Testis (tissue), 3 donors: Measurements from ENCODE around the gene ARIH1. TPM values are rescaled to one million over a fixed set of nuclear protein-coding genes. Genes with fewer than 3 reads are reported as not detected.
A peak's percentile ranks its signal among the peaks of the same experiment; 100 is the strongest.
"Not testable (repeated sequence)": the region's sequence is repeated elsewhere in the genome, so short reads cannot be mapped to it uniquely, and the experiment has no call there.

ENCODE experiments used
- DNase-seq: peaks from one replicate; pipeline ENCODE4 v3.0.0-alpha.2; 2019
- H3K27ac ChIP-seq, 2 donors: fragments of 200-600 bp; sonication (generic); one replicate each; pipeline ENCODE4 v1.5.1; 2019
- H3K27me3 ChIP-seq: fragments of 200-600 bp; sonication (generic); one replicate; pipeline ENCODE4 v1.5.1; 2019
- H3K36me3 ChIP-seq: fragments of 200-600 bp; sonication (generic); one replicate; pipeline ENCODE4 v1.5.1; 2017; ENCODE audit warnings: low read depth; ENCODE audit errors: missing control alignments
- H3K4me1 ChIP-seq: fragments of 200-600 bp; sonication (generic); one replicate; pipeline ENCODE4 v1.5.1; 2019
- H3K4me3 ChIP-seq, 2 donors: fragments of 200-600 bp; sonication (generic); one replicate each; pipeline ENCODE4 v1.5.1; 2017 to 2019
- H3K9me3 ChIP-seq: fragments of 200-600 bp; sonication (generic); one replicate; pipeline ENCODE4 v1.5.1; 2017
- WGBS, 2 donors: methylation state at CpG; one replicate each; pipeline ENCODE4 v1.1.5; 2018; 5-methylcytosine and 5-hydroxymethylcytosine counted together
- intact Hi-C: fragments of 100-400 bp; cut with DNase I; formaldehyde crosslinking; loops from one replicate; pipeline ENCODE4 v1.15.1; 2023; ENCODE audit warnings: low total_unique reads
- microRNA counts, 2 donors: library from miRNA; unstranded; fragments of <30 nt; microRNA quantifications; one replicate each; lab custom pipeline; 2016
- polyA plus RNA-seq: library from polyadenylated mRNA; stranded (reverse); fragments of 350-450 nt; fragmentation: Illumina TruSeq; extraction: RNeasy Lipid Tissue Mini Kit (QIAGEN cat#74804); gene quantifications from one replicate; pipeline ENCODE4 v1.2.3, GENCODE V29; 2014; ENCODE audit warnings: low read depth, low replicate concordance; ENCODE audit not compliant: insufficient read depth
- total RNA-seq, 2 donors: library from RNA; depleted of rRNA; stranded (reverse); fragments of >200 nt; gene quantifications; one replicate each; pipeline ENCODE4 v1.2.3, GENCODE V29; 2016

ARIH1 gene
- total and polyA plus RNA-seq, 3 donors from 2014 or later: 97.8 to 221 (median 113) TPM

DNA sequence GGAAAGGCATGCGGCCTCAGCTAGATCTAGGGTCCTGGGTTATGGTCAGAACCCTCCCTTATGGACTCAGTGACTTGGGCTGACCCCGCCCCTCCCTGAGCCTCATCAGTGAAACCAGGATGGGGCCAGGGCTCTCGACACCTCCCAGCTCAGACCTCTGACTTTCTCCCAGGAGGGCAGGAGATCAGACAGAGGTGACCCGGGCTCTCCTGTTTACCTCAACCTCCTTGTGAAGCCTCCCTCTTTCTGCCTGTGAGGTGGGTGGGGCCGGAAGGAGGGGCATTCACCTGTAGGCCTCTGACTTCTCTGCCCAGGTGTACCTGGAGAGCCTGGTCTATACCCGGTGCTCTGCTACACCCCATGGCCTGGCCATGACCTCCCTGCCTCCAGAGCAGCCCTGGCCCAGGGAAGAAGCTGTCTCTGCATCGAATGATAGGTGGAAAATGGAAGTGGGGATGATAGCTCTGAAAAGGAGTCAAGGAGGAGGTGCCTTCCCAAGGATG lies 155.0 kb downstream of the ARIH1 start:
- DNase-seq, H3K36me3 ChIP-seq, H3K4me1 ChIP-seq, H3K27me3 ChIP-seq, H3K9me3 ChIP-seq, intact Hi-C loops, H3K27ac ChIP-seq, H3K4me3 ChIP-seq: not testable (repeated sequence)
- 83 to 100% methylated on average over 1 to 7 of the region's 7 CpGs for WGBS, 2 donors

DNA sequence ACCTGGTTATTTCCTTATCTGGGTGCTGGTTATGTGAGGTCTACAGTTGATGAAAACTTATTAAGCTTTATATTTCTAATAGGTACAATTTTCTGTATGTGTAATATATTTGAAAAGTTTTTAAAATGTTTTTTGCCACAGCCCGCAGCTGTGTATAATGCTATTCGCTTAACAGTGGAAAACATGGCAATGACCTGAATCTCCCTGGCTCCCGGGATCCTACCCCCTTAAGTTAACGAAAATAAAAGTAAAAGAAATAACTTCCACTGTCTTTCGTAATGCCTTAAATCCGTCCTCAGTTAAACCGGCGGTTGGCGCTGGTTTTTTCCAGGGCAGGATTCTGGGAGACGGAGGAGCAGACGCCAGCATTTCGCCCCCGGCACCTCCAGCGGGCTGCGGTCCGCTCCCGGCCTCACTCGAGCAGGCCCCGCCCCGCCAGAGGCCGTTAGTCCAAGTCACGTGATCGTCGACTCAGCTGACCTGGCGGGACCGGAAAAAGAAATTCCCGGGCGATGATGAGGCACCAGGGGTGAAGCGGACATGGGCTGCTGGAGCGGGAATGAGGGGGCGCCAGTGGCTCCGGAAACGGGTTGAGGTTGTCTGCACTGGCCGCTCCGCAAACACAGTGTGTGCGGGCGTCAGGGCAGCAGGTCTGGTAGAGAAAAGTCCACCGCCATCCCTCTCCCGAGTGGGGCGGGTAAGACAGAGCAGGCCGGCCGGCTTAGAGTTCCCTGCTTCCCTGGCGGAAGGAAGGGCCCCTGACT lies 162.6 kb downstream of the ARIH1 start:
- DNase-seq: peak; percentile 91

DNA sequence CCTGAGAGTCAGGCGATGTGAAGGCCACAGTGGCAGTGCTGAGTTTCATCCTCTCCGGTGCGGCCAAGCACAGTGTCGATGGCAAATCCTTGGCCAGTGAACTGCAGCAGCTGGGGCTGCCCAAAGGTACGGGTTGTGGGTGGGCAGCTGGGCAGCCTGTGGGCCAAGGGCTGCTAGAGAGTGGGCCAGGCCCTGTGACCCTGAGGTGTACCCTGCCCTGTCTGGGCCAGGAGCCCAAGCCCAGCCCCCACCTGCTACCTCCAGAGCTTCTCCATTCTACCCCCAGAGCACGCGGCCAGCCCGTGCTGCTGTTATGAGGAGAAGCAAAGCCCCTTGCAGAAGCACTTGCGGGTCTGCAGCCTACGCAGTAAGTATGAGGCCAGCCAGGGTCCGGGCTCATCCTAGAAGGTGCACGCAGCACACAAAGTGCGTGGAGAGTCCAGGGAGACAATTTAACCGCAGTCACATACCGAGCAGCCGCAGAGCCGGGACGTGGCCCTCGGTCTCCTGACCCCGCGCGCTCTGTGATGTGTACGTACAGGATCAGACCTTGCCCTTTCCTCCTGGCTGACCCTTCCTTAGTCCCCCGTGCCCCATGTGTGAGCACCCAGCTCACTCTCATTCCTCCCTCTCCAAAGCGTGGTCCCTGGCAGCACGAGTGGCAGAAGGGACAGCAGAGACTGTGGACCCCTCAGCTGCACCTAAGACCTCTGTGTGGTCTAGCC lies 165.8 kb downstream of the ARIH1 start:
- H3K27me3 ChIP-seq, DNase-seq, H3K9me3 ChIP-seq, H3K4me3 ChIP-seq, H3K36me3 ChIP-seq, intact Hi-C loops, H3K4me1 ChIP-seq, H3K27ac ChIP-seq: not testable (repeated sequence)
- WGBS, 2 donors: no CpG with 5 or more reads among the region's 26 CpGs

More for the DNA sequence above, 162.6 kb downstream of the ARIH1 start:
- intact Hi-C loops, H3K9me3 ChIP-seq, H3K4me1 ChIP-seq, H3K27ac ChIP-seq, H3K36me3 ChIP-seq, H3K27me3 ChIP-seq: not testable (repeated sequence)
- 0% methylated on average over 8 of the region's 43 CpGs; no CpG with 5 or more reads in 1 of the 2 donors for WGBS, 2 donors
- peak overlapping the region in 1 of 2 donors; percentile 54 for H3K4me3 ChIP-seq

DNA sequence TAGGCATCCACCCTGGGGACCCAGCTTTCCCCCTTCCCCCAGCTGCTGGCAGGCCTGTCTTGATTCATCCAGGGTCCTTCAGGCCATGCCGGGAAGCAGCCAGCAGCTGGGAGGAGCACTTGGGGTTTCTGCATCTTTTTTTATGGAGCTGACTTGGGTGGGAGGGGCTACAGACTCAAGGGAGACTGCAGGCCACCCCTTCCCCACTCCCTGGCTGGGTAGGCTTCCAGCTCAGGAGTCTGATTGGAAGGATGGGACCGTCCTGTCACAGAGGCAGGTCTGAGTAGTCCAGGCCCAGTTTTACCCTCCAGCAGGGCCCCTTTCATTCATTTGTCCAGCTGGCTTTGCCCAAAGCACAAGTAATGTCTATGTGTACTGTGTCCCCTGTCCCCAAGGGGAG lies 168.1 kb downstream of the ARIH1 start:
- WGBS, 2 donors: no CpG with 5 or more reads among the region's 2 CpGs

DNA sequence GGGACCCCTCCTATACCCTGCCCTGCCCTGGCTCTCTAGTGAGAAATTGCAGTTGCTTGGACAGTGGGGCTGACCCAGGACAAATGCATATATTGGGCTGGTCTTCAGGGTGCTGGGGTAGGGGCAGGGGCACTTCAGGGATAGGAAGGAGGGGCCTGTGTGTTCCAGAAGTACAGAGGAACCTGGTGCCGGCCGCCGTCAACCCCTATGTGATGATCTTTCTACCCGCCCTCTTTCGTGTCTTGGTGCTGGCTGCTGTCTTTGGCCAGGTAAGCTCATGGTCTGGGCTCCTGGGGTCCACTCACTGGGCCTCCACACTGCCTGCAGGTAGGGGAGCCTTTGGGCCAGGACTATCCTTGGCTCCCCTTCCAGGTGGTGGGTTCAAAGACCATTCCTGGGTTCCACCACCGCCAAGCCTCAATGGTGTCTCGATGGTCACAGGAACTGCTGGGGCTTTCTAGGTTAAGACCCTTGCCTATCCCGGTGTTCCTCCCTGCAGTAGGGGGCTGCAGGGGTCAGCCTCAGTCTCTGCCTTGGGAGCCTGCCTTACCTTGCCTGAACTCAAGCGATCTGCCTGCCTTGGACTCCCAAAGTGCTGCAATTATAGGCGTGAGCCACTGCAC lies 174.6 kb downstream of the ARIH1 start:
- WGBS, 2 donors: 78% methylated on average over 9 of the region's 10 CpGs; no CpG with 5 or more reads in 1 of the 2 donors
- H3K4me1 ChIP-seq, H3K27me3 ChIP-seq, intact Hi-C loops, H3K9me3 ChIP-seq, DNase-seq, H3K36me3 ChIP-seq, H3K4me3 ChIP-seq, H3K27ac ChIP-seq: not testable (repeated sequence)

More for the DNA sequence above, 168.1 kb downstream of the ARIH1 start:
- H3K27ac ChIP-seq, H3K27me3 ChIP-seq, H3K4me3 ChIP-seq, intact Hi-C loops, H3K4me1 ChIP-seq, H3K9me3 ChIP-seq, H3K36me3 ChIP-seq, DNase-seq: not testable (repeated sequence)

MicroRNAs encoded within 50 kb of the gene (microRNA counts, 767-probe panel; counts per million panel counts)
- 0 to 3,160 counts per million in 2 donors for microRNA hsa-miR-630 (lab: Ali Mortazavi, UCI)

Other genes with a start within 250 kb of the ARIH1 start
- gene PKM, start 243.1 kb upstream of the ARIH1 start, total RNA-seq: 100 to 1,000 TPM; 521 to 530 TPM
- 602 TPM for gene PKM, start 243.1 kb upstream of the ARIH1 start, polyA plus RNA-seq
- 100 to 1,000 TPM; 114 to 182 TPM for gene PARP6, start 201.8 kb upstream of the ARIH1 start, total RNA-seq
- gene PARP6, start 201.8 kb upstream of the ARIH1 start, polyA plus RNA-seq: 190 TPM
- 10 to 100 TPM; 19.2 to 22.0 TPM for gene CELF6, start 154.2 kb upstream of the ARIH1 start, total RNA-seq
- 10.1 TPM for gene CELF6, start 154.2 kb upstream of the ARIH1 start, polyA plus RNA-seq
- 100 to 1,000 TPM; 110 to 188 TPM for gene HEXA, start 98.3 kb upstream of the ARIH1 start, total RNA-seq
- gene HEXA, start 98.3 kb upstream of the ARIH1 start, polyA plus RNA-seq: 129 TPM
- gene TMEM202, start 76.0 kb upstream of the ARIH1 start, total RNA-seq: 1 to 10 TPM; 3.5 to 6.3 TPM
- gene TMEM202, start 76.0 kb upstream of the ARIH1 start, polyA plus RNA-seq: 52.1 TPM
- 10 to 100 TPM in 1 of 2 donors, 1 to 10 TPM in 1; 7.4 to 18.0 TPM for gene GOLGA6B, start 180.4 kb downstream of the ARIH1 start, total RNA-seq
- 8.6 TPM for gene GOLGA6B, start 180.4 kb downstream of the ARIH1 start, polyA plus RNA-seq
- 1 to 10 TPM; 2.2 to 2.4 TPM for gene HIGD2B, start 211.9 kb downstream of the ARIH1 start, total RNA-seq
- gene HIGD2B, start 211.9 kb downstream of the ARIH1 start, polyA plus RNA-seq: 10.2 TPM
- 10 to 100 TPM; 50.7 to 83.9 TPM for gene BBS4, start 211.9 kb downstream of the ARIH1 start, total RNA-seq
- 48.7 TPM for gene BBS4, start 211.9 kb downstream of the ARIH1 start, polyA plus RNA-seq